HL-60 (cell line): ENCODE data around the gene IRF1.

ENCODE experiments used
- GABPA ChIP-seq: IDR thresholded peaks from 2 replicates; pipeline ENCODE4 v1.6.1; 2012; ENCODE audit warnings: low read depth
- POLR2AphosphoS5 ChIP-seq: IDR thresholded peaks from 2 replicates; pipeline ENCODE4 v1.6.1; 2012; ENCODE audit warnings: low read depth
- REST ChIP-seq: IDR thresholded peaks from 2 replicates; pipeline ENCODE4 v1.6.1; 2012; ENCODE audit warnings: low read depth; ENCODE audit not compliant: insufficient replicate concordance
- SPI1 ChIP-seq: IDR thresholded peaks from 2 replicates; pipeline ENCODE4 v1.6.1; 2012; ENCODE audit warnings: low read depth, mild to moderate bottlenecking, borderline replicate concordance
- TF ChIP-seq, protein P1 (sequence below): IDR thresholded peaks from one replicate; pipeline ENCODE4 v1.5.1; 2011; ENCODE audit warnings: low read length, control low read depth, inconsistent platforms; ENCODE audit not compliant: insufficient read depth

GRCh38 chr5:132504746-132505145, 14.2 kb upstream of the IRF1 start:
- TF ChIP-seq POLR2AphosphoS5 = no peak
- TF ChIP-seq, protein P1, sequence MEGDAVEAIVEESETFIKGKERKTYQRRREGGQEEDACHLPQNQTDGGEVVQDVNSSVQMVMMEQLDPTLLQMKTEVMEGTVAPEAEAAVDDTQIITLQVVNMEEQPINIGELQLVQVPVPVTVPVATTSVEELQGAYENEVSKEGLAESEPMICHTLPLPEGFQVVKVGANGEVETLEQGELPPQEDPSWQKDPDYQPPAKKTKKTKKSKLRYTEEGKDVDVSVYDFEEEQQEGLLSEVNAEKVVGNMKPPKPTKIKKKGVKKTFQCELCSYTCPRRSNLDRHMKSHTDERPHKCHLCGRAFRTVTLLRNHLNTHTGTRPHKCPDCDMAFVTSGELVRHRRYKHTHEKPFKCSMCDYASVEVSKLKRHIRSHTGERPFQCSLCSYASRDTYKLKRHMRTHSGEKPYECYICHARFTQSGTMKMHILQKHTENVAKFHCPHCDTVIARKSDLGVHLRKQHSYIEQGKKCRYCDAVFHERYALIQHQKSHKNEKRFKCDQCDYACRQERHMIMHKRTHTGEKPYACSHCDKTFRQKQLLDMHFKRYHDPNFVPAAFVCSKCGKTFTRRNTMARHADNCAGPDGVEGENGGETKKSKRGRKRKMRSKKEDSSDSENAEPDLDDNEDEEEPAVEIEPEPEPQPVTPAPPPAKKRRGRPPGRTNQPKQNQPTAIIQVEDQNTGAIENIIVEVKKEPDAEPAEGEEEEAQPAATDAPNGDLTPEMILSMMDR = no peak
- TF ChIP-seq REST = no peak
- no peak for TF ChIP-seq SPI1
- no peak for TF ChIP-seq GABPA
